OCI-LY7 (cell line): ENCODE measurements around the gene MAPK14. TPM values are rescaled to one million over a fixed set of nuclear protein-coding genes. Genes with fewer than 3 reads are reported as not detected.

Experiments used
- total RNA-seq, 2 experiments: library from RNA; depleted of rRNA in 1 of 2; stranded (reverse); fragments of >200 nt in 1 of 2; shearing (Covaris generic) in 1 of 2; gene quantifications; 2 replicates each; pipeline ENCODE4 v1.2.3, GENCODE V29; 2014 to 2022

The MAPK14 gene
- total RNA-seq, 2 experiments from 2014 or later = 38.7 to 43.1 TPM

Other genes starting within 250 kb of the MAPK14 start
- gene CLPSL1, start 246.8 kb upstream of the MAPK14 start, total RNA-seq (2014; rRNA removed; shearing (Covaris generic)) = not detected in 2 replicates
- not detected in 2 replicates for gene CLPSL1, start 246.8 kb upstream of the MAPK14 start, total RNA-seq (2022)
- gene CLPS, start 230.5 kb upstream of the MAPK14 start, total RNA-seq (2014; rRNA removed; shearing (Covaris generic)) = not detected in 2 replicates
- gene CLPS, start 230.5 kb upstream of the MAPK14 start, total RNA-seq (2022) = not detected in 2 replicates
- gene LHFPL5, start 222.5 kb upstream of the MAPK14 start, total RNA-seq (2014; rRNA removed; shearing (Covaris generic)) = not detected in 2 replicates
- gene LHFPL5, start 222.5 kb upstream of the MAPK14 start, total RNA-seq (2022) = not detected in 2 replicates
- gene SRPK1, start 106.7 kb upstream of the MAPK14 start, total RNA-seq (2014; rRNA removed; shearing (Covaris generic)) = 75.6 and 86.0 TPM in 2 replicates
- gene SRPK1, start 106.7 kb upstream of the MAPK14 start, total RNA-seq (2022) = 109 and 126 TPM in 2 replicates
- not detected in 2 replicates for gene SLC26A8, start 3.2 kb upstream of the MAPK14 start, total RNA-seq (2014; rRNA removed; shearing (Covaris generic))
- not detected in 2 replicates for gene SLC26A8, start 3.2 kb upstream of the MAPK14 start, total RNA-seq (2022)
- 0.88 TPM in 2 replicates for gene MAPK13, start 102.7 kb downstream of the MAPK14 start, total RNA-seq (2014; rRNA removed; shearing (Covaris generic))
- 1.2 and 1.8 TPM in 2 replicates for gene MAPK13, start 102.7 kb downstream of the MAPK14 start, total RNA-seq (2022)
- gene BRPF3, start 168.9 kb downstream of the MAPK14 start, total RNA-seq (2014; rRNA removed; shearing (Covaris generic)) = 3.9 and 10.4 TPM in 2 replicates
- 11.0 and 12.0 TPM in 2 replicates for gene BRPF3, start 168.9 kb downstream of the MAPK14 start, total RNA-seq (2022)
- gene PNPLA1, start 242.3 kb downstream of the MAPK14 start, total RNA-seq (2014; rRNA removed; shearing (Covaris generic)) = not detected in 2 replicates
- not detected in 2 replicates for gene PNPLA1, start 242.3 kb downstream of the MAPK14 start, total RNA-seq (2022)